ENCODE results near the gene VPS33B. TPM values are rescaled to one million over a fixed set of nuclear protein-coding genes. Genes with fewer than 3 reads are reported as not detected.

The VPS33B gene
- total RNA-seq, 1 donor from 2014 or later, result 20.5 TPM

DNA sequence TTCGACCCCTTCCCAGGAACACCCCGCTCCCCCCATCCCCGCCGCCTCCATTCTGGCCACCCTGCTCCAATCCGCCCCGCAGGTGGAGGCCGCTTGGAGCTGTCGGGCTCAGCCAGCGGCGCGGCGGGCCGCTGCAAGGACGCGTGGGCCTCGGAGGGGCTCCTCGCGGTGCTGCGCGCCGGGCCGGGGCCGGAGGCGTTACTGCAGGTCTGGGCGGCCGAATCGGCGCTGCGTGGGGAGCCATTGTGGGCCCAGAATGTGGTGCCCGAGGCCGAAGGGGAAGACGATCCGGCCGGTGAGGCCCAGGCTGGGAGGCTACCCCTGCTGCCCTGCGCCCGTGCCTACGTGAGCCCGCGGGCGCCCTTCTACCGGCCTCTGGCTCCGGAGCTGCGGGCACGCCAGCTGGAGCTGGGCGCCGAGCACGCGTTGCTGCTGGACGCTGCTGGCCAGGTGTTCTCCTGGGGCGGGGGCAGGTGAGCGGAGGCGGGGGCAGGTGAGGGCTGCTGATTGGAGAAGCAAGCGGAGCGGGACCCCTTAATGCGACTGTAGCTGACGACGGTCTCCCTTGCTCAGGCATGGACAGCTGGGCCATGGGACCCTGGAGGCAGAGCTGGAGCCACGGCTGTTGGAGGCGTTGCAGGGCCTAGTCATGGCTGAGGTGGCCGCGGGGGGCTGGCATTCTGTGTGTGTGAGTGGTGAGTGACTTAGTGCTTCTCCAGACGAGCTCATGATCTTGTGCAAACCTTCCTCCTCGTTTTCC, 65.2 kb downstream of the VPS33B start:
- peaks cover 16% of the 10 kb centered on the region for H3K36me3 Mint-ChIP-seq (ENCODE audit: low read depth)
- DNase-seq (ENCODE audit: low read depth, low spot score), result peak; percentile 40
- peaks cover 3% of the 10 kb centered on the region for H3K27me3 Mint-ChIP-seq (ENCODE audit: low read depth)
- TF ChIP-seq, protein P1, sequence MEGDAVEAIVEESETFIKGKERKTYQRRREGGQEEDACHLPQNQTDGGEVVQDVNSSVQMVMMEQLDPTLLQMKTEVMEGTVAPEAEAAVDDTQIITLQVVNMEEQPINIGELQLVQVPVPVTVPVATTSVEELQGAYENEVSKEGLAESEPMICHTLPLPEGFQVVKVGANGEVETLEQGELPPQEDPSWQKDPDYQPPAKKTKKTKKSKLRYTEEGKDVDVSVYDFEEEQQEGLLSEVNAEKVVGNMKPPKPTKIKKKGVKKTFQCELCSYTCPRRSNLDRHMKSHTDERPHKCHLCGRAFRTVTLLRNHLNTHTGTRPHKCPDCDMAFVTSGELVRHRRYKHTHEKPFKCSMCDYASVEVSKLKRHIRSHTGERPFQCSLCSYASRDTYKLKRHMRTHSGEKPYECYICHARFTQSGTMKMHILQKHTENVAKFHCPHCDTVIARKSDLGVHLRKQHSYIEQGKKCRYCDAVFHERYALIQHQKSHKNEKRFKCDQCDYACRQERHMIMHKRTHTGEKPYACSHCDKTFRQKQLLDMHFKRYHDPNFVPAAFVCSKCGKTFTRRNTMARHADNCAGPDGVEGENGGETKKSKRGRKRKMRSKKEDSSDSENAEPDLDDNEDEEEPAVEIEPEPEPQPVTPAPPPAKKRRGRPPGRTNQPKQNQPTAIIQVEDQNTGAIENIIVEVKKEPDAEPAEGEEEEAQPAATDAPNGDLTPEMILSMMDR (conservative IDR thresholded peaks at IDR 0.05), result no peak
- H3K27ac Mint-ChIP-seq (ENCODE audit: unreplicated experiment), result peak overlapping the region; percentile 46
- H3K4me1 Mint-ChIP-seq, result peaks cover 23% of the 10 kb centered on the region
- H3K4me3 Mint-ChIP-seq, result peak overlapping the region; percentile 88
- H3K9me3 Mint-ChIP-seq, result no peaks in the 10 kb centered on the region

- Mint-ChIP-seq H3K4me1 (peaks cover 23% of the 10 kb centered on the region), H3K4me3 (peak overlapping the region; percentile 88), H3K36me3 (ENCODE audit: low read depth) (peaks cover 14% of the 10 kb centered on the region), H3K27me3 (ENCODE audit: low read depth) (peaks cover 3% of the 10 kb centered on the region), H3K27ac (ENCODE audit: unreplicated experiment) (peak overlapping the region; percentile 72), H3K9me3 (no peaks in the 10 kb centered on the region)
- DNase-seq (ENCODE audit: low read depth, low spot score), result peak; percentile 75
- TF ChIP-seq, protein P1 (conservative IDR thresholded peaks at IDR 0.05), result peak; percentile 97
These were observed 65.9 kb downstream of the VPS33B start for GRCh38 chr15:90956274-90957030.

DNA sequence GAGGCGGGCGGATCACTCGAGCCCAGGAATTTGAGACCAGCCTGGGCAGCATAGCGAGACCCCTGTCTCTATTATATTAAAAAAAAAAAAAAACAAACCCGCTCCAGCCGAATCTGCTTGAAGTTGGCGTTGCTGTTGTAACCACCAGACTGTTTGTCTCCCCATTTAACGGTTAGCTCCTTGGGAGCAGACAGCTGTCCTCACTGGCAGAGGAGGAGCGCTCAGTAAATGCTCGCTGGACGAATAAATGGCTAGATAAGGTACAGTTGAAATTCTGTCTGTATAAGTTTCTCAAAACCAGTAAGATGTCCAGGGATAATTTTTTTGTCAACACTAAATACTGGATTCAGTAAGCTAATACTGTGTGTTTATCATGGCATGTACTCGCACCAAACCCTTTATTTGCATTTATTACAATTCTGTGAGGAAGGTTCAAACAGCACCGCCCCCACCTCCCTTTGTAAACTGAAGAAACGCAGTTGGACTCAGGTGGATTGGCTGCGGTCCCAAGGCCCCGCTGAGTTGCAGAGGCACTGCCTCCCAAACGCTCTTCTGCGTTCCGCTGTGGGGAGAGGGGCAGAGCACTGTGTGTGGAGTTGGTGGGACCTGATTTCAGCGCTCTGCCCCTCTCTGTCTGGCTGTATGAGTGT, 66.6 kb downstream of the VPS33B start:
- H3K4me3 Mint-ChIP-seq, result peak overlapping the region; percentile 88
- TF ChIP-seq, protein P1 (conservative IDR thresholded peaks at IDR 0.05), result peak; percentile 1
- H3K27me3 Mint-ChIP-seq (ENCODE audit: low read depth), result peaks cover 3% of the 10 kb centered on the region
- H3K27ac Mint-ChIP-seq (ENCODE audit: unreplicated experiment), result peak overlapping the region; percentile 72
- peaks cover 11% of the 10 kb centered on the region for H3K36me3 Mint-ChIP-seq (ENCODE audit: low read depth)
- DNase-seq (ENCODE audit: low read depth, low spot score), result no peak
- peaks cover 23% of the 10 kb centered on the region for H3K4me1 Mint-ChIP-seq
- H3K9me3 Mint-ChIP-seq, result no peaks in the 10 kb centered on the region

- peaks cover 23% of the 10 kb centered on the region for H3K4me1 Mint-ChIP-seq
- TF ChIP-seq, protein P1 (conservative IDR thresholded peaks at IDR 0.05), result peak; percentile 21
- H3K27me3 Mint-ChIP-seq (ENCODE audit: low read depth), result peaks cover 3% of the 10 kb centered on the region
- H3K36me3 Mint-ChIP-seq (ENCODE audit: low read depth), result peaks cover 10% of the 10 kb centered on the region
- H3K4me3 Mint-ChIP-seq, result peak within 1 kb of the TSS; percentile 88
- H3K27ac Mint-ChIP-seq (ENCODE audit: unreplicated experiment), result peak within 1 kb of the TSS; percentile 83
- H3K9me3 Mint-ChIP-seq, result no peaks in the 10 kb centered on the region
- peak; percentile 75 for DNase-seq (ENCODE audit: low read depth, low spot score)
These were observed 67.4 kb downstream of the VPS33B start, which contains the start of gene RCCD1 for GRCh38 chr15:90954712-90955623. Gene RCCD1 (plus strand): TSS chr15:90954884. CDS start chr15:90956735, 1,851 bp downstream.

Data from neural crest cell (in vitro differentiated cells).